Urothelium cell line (cell line): ENCODE data around the gene IVD.
A peak's percentile ranks its signal among the peaks of the same experiment; 100 is the strongest.

ENCODE experiments used
- DNase-seq: peaks from one replicate; pipeline ENCODE4 v3.0.0; 2011; ENCODE audit warnings: low spot score, mixed read lengths
- FAIRE-seq: peaks from 2 replicates; lab custom pipeline; 2011; peaks lifted over from hg19 to GRCh38; lab: Jason Lieb, UNC

IVD gene

DNA sequence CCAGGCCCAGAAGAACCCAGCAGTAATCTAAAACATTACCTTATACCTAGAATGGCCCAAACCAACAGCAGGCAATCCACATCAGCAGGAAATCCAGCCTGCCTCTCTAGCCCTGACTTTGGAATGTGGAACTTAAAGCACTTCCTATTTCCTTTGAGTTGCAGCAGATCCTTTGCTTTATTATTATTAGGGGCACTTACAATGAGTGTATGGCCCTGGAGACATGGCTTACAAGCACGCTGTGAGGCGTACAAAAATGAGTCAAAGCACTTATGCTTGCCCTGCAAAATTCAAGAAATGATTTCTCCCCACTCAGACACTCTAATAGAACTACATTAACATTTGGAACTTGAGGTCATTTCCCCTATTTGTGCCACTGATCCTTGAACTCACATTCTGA lies 32.6 kb upstream of the IVD start:
- no peak for DNase-seq
- FAIRE-seq: no peak

GRCh38 chr15:40377606-40378005 lies 28.0 kb upstream of the IVD start:
- no peak for DNase-seq
- FAIRE-seq: no peak

GRCh38 chr15:40379374-40379773 lies 26.2 kb upstream of the IVD start:
- DNase-seq (no peak), FAIRE-seq (no peak)

DNA sequence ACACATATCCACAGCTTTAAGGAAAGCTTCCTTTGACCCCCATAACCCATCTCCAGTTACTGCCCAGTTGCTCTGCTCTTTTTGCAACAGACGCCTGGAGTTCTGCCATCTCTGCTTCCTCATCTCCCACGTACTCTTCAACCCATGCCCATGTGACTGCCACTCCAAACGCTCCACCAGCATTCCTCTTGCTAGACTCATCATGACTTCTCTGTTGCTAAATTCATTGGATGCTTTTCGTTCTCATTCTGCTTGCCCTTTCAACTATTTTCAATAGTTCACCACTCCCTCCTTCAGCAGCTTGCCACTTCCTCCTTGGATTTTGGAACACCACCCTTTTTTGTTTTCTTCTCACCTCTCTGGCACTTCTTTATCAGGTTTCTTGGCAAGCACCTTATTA lies 25.7 kb upstream of the IVD start:
- DNase-seq (peak; percentile 81), FAIRE-seq (peak; percentile 40)

DNA sequence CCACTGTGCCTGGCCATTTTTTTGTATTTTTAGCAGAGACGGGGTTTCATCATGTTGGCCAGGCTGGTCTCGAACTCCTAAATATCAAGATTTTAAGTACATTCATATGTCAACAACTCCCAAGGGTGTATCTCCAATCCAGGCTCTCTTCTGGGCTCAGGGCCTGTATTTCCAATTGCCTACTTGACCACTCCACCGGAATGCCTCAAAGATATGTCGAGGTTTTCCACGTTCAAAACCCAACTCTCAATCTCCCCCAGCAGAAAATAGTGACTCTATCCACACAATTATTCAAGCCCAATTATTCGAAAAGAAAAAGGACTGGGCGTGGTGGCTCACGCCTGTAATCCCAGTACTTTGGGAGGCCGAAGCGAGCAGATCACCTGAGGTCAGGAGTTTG lies 25.0 kb upstream of the IVD start:
- no peak for FAIRE-seq
- DNase-seq: no peak

DNA sequence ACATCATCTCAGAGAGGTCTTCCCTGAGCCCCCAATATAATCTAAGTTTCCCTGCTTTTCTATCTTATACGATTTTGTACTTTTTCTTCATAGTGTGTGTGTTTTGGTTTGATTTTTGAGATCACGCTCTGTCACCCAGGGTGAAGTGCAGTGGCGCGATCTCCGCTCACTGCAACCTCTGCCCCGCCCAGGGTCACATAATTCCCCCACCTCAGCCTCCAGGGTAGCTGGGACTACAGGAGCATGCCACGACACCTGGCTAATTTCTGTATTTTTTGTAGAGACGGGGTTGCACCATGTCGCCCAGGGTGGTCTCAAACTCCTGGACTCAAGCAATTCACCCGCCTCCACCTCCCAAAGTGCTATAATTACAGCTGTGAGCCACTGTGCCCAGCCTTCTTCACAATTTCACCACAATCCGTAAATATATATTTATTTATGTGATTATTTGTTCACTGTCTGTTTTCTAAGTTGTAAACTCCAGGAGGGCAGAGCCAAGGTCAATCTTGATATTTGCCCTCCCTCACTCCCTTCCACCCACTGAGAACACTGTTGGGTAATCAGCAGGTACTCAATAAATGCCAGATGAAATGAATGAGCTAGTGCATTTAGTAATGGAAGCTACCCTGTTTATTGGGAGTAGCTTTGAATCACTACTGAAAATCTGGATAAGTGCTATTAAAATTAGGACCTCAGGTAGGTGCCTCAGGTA lies 23.6 kb upstream of the IVD start:
- DNase-seq (no peak), FAIRE-seq (no peak)

DNA sequence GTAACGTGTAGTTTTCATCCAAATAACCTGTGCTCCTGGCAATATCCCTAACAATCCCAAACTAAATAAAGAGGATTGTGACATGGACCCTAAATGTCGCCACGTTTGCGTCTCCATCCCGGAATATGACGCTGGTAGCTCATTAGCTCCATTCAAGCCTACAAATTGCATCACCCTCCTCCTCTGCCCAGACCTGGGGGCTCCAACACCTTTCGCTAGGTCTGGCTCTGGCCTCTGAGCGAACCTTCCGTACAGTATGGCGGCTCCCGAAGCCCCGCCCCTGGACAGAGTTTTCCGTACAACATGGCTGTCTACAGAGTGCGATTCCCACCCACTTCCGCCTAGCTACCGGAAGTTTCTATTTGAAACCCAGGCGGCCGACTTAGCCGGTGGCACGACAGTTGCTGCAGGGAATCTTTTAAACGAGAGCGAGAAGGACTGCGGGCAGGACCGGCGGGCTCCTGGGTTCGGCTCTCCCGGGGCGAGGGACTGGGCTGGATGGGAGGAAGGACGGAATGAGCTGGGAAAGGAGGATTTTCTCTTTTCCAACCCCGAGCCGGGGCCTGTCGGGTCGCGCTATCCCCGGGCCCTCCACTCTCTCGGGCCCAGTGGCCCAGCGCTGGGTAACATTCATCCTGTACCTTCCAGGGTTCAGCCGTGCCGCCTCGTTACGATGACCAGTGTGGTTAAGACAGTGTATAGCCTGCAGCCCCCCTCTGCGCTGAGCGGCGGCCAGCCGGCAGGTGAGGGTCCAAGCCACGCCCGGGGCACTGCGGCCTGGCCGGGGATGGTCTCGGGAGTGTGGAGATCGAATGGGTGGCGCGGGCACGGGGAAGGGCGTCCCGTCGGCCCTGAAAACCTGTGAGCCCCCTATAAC lies 22.8 kb upstream of the IVD start, which contains the start of gene KNSTRN:
Gene KNSTRN, plus strand, starts transcription at position 142 of the 877 bp plus-strand sequence. Its CDS starts 115 bp downstream, at position 257.
- DNase-seq (peak; percentile 95), FAIRE-seq (no peak)

DNA sequence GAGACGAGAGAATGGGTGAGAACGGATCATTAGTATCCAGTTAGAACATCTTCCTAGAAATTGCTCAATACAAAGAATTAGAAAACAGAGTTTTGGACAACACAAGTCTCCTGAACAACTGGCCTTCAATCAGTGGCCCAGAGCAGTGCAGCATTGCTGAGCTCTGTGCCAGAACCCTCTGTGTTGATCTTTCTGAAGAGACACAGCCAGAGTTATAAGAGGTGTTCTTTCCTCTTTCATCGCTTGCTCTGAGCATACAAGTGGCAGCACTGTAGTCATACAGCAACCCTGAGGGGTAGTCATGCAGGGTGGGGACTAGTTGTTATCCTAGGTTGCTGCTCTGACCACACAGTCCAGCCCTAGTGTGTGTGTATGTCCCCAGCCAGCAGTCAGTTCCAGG lies 19.1 kb upstream of the IVD start:
- FAIRE-seq: no peak
- no peak for DNase-seq

DNA sequence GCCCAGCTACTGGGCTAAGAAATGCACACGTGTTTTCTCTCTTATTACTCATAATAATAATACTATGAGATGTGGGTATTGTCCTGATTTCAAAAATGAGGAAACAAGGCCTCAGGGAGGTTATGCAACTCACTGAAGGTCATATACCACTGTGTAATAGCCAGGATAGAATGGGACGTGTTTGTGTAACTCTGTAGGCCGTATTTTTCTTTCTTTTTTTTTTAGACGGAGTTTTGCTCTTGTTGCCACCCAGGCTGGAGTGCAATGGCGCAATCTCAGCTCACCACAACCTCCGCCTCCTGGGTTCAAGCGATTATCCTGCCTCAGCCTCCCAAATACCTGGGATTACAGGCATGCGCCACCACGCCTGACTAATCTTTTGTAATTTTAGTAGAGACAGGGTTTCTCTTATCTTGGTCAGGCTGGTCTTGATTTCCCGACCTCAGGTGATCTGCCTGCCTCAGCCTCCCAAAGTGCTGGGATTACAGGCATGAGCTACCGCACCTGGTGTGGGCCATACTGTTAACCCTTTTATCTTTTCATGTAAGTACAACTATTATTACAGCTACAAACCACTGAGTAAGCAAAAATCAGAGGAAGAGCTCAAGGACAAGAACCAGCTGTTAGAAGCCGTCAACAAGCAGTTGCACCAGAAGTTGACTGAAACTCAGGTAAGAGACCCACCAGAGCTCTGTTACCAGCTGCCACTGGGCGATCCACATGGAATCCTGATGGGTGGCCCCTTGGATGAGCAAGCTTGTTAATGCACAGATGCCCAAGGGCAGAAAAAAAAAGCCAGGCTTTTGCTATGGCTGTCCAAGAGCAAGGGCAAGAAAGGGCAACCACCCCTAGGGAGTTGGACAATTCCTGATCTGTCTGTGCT lies 16.4 kb upstream of the IVD start:
- FAIRE-seq (no peak), DNase-seq (no peak)

DNA sequence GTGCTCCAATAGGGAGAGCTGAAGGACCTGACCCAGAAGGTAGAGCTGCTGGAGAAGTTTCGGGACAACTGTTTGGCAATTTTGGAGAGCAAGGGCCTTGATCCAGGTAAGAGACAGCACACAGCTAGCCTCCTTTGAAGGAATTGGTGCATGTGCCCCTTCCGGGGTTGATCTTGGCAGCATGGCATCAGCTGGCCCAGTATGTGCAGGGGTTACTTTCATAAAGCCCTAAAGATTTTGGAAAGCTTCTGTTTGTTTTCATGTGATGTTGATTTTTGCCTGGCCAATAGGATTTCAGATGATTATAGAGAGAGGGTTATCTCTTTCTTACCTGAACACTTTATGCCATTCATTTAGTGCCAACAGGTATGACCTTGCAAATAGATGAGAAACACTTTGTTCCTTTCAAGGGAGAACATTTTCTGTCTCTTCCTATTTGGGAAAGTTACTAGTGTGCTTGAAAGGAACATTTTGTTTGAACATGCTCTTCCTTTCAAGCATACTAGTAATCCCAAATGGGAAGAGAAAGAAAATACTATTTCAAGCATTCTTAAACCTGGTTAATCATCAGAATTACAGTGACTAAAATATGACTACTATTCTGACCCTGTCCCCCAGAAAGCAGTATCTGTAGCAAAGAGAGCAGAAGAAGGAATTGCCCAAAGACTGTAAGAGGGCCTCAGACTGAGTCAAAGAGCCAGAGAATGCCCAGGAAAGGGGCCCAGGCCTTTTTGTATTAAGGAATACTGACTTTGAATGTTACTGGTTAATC lies 15.6 kb upstream of the IVD start:
- FAIRE-seq (no peak), DNase-seq (no peak)

- FAIRE-seq (no peak), DNase-seq (no peak)
Observed at GRCh38 chr15:40392986-40393948, 12.3 kb upstream of the IVD start.

GRCh38 chr15:40397688-40398412 lies 7.7 kb upstream of the IVD start:
- FAIRE-seq (no peak), DNase-seq (no peak)

- no peak for FAIRE-seq
- DNase-seq: no peak
Observed at GRCh38 chr15:40398413-40398873, 7.2 kb upstream of the IVD start.

DNA sequence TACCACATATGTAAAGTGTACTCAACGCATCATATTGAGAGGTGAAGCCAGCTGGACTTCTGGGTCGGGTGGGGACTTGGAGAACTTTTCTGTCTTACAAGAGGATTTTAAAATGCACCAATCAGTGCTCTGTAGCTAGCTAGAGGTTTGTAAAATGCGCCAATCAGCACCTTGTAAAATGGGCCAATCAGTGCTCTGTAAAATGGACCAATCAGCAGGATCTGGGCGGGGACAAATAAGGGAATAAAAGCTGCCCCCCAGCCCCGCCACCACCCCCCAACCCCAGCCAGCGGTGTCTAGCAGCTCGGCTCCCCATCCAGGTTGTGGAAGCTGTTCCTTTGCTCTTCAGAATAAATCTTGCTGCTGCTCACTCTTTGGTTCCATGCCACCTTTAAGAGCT lies 6.2 kb upstream of the IVD start:
- no peak for FAIRE-seq
- DNase-seq: no peak

- FAIRE-seq (no peak), DNase-seq (no peak)
Observed at GRCh38 chr15:40407330-40407990, 1.9 kb downstream of the IVD start.

DNA sequence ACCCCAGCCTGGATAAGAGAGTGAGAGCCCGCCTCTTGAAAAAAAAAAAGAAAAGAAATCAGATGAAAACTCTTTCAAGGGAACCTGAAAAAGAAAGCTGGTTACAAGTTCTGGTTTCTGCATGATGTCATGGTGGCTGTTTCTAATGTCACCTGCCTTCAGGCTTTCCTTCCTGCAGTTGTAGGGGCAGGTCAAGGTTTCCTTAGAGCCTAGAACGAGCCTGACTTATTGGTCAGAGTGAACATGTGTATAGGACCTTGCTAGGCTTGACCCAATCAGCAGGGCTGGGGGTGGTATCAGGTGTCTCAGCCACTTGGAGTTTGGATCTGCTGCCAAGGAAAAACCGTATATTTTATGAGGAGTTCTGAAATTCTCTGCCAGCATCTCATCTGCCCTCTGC lies 3.8 kb downstream of the IVD start:
- DNase-seq (no peak), FAIRE-seq (no peak)

GRCh38 chr15:40410476-40410875 lies 4.9 kb downstream of the IVD start:
- DNase-seq (no peak), FAIRE-seq (no peak)
